ELR (cell line): Measurements from ENCODE around the gene CHD2.
A peak's percentile ranks its signal among the peaks of the same experiment; 100 is the strongest.
"Not testable (repeated sequence)": the region's sequence is repeated elsewhere in the genome, so short reads cannot be mapped to it uniquely, and the experiment has no call there.

ENCODE experiments used
- DNase-seq: peaks from one replicate; pipeline ENCODE4 v3.0.0-alpha.2; 2015; ENCODE audit warnings: low read depth

Gene CHD2

DNA sequence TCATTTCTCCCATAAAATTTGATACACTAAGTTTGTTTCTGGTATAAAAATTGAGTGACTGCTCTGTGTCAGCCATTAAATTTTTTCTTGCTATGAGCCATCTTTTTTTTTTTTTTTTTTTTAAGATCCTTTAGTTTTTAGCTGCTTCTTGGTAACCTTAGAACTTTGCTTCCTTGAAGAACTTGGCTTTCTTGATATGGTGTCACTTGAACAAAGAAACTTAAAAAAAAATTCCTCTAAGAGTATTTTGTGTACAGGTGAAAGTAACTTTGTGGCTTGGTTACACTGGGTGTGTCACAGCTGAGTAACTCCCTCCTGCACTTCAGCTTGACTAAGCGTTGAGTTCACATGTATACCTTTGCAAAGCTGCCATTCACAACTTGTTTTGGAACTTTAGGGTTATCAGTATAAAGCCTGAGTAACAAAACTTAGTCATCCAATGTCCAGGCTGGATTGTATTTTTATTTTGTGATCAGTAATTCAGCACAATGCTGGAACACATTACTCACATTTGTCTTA, 6.5 kb downstream of the CHD2 start:
- peak; percentile 86 for DNase-seq

DNA sequence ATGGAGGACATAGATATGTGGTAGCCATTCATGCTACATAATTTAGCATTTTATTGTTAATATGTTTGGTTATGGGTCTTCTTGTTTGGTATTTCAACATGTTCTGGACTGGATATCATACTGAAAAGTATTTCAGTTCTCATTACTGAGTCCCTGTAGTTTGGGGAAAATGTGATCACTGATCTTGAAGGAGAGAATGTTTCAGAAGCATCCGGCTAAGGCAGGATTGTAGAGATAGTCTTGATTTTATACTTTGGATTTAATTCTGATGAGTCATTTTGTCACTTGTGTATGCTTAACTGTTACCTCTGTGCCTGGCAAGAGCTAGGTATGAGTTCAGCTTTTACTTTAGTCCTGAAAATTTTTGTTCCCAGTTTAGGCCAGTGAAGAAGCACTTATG, 7.1 kb downstream of the CHD2 start:
- DNase-seq = peak; percentile 51

DNA sequence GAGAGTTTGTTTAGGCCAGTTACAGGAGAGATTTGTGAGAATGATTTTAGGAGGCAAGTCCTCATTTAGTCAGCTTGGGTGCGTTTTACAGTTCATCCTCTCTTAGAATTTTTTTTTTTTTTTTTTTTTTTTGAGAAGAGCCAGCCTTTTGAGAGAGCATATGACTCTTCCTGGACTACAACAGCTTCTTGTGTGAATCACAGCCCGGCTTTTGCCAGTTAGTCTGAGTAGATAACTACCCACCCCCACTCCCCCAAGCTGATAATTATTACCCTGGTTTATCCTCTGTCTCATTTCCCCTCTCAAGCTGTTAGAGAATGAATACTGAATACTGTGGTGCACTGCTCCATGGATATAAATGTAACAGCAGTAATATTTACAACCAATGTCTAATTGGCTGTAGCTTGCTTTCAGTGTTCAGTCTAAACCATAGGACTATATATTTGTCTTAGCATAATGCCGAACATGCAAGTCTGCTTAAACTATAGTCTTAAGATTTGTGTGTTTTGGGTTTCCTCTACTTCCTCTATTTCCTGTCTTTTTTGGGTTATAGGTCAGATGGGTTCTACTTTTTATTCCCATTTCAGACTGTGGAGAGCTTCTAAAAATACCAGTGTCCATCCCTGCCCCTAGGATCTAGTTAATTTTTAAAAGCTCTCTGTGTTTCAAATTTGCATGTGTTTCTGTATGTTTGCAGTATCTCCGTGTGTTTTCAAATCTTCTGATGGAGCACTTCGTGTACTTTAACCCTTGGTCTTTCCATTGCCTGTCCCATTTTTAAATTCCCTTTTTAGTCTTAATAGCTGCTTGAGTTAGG, 8.0 kb downstream of the CHD2 start:
- peak; percentile 93 for DNase-seq

DNA sequence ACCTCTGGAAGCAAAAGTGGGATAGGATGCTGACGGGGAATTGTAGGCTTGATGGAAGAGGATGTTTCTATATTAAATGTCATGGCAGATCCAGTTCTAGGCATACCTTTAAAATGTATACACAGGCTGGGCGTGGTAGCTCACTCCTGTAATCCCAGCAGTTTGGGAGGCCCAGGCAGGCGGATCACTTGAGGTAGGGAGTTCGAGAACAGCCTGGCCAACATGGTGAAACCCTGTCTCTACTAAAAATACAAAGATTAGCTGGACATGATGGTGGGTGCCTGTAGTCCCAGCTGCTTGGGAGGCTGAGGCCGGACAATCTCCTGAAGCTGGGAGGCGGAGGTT, 8.6 kb downstream of the CHD2 start:
- DNase-seq = no peak

DNA sequence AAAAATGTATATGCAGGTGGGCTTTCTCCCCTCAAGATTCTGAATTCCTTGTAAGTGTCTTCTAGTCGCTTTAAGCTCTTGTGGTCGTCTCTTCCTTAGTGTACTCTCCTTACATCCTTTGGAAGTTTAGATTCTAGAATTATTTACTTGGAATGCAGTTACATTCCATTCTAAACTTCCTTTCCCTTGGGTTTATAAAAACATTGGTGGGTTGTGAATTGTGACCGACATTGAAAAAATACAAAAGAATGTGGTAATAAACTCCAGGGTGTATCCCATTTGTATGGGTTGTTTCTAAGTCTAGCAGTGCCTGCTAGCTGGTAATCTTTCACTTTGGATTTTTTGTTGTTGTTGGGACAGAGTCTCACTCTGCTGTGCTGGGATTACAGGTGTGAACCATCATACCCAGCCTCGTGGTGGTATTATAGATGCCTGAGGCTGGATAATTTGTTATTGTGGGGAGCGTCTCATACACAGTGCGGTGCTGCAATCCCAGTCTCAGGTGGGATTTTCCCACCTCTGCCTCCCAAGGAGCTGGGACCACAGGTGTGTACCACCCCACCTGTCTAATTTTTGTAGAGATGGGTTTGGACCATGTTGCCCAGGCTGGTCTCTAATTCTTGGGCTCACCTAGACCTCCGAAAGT, 9.1 kb downstream of the CHD2 start:
- peak; percentile 37 for DNase-seq

DNA sequence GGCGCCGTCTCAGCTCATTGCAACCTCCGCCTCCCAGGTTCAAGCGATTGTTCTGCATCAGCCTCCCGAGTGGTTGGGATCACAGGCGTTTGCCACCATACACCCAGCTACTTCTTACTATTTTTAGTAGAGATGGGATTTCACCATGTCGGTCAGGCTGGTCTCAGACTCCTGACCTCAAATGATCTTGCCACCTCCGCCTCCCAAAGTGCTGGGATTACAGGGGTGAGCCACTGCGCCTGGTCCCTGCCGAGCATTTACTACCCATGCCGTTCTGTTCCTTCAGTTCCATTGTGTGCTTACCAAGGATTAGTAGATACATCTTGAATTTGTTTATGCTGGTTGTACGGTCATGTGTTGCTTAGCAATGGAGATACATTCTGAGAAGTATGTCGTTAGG, 10.3 kb downstream of the CHD2 start:
- no peak for DNase-seq

DNA sequence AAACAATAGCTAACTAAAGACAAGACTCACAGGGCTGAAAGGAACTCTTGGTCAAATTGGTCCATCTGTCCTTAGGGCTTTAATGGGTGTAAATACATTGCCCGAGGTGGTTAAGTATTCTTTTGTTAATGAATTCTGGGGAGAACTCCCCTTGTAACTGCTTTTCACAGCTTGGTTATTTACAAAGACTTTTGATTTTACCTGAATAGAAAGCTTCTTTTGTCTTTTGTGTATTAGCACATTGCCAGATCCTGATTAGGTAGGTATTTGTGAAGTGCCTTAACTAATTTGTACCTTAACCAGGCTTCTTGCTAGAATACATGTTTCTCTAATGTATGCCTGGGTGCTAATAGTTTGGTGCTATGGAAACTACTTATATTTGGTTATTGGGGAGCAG, 14.0 kb downstream of the CHD2 start:
- DNase-seq = no peak

DNA sequence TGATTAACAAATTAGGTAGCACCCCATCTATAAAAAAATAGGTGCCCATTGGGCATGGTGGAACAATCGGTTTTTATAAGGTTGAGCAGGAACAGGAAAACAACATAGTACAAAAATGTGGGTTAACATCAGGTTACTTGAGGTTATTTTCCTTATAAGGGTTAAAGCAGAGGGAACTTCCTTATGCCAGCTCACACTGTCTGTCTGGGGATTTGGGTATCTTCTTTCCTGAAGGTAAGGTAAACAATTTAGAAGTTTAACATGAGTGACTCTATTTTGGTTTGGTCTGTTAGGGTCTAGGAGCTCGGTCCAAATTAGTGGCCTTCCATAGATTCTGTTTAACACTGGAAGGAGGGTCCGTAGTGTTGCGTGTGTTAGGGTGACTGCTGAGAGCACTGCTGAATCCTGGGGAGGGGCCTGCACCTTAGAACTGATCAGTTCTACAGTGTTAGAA, 14.7 kb downstream of the CHD2 start:
- DNase-seq = no peak

DNA sequence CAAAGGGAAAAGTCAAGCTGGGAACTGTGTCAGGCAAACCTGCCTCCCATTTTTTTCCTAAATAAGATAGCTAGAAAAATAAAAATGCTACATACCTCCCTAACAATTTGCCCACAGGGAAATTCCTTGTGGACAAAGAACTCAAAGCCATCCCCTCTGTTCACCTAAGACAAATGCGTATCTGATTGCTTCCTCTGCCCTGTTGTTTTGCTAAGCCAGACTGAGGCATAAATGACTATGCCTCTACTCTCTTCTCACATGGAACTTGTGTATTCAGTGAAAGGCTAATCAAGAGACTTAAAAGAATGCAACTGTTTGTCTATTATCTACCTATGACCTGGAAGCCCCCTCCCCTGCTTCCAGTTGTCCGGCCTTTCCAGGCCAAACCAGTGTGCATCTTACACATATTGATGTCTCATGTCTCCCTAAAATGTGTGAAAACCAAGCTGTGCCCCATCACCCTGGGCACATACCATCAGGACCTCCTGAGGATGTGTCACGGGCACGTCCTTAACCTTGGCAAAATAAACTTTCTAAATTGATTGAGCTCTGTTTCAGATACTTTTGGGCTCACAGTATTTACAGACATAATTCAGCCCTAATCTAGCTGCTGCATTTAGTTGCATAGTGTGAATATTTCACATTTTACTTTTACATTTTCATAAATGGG, 15.8 kb downstream of the CHD2 start:
- no peak for DNase-seq

DNA sequence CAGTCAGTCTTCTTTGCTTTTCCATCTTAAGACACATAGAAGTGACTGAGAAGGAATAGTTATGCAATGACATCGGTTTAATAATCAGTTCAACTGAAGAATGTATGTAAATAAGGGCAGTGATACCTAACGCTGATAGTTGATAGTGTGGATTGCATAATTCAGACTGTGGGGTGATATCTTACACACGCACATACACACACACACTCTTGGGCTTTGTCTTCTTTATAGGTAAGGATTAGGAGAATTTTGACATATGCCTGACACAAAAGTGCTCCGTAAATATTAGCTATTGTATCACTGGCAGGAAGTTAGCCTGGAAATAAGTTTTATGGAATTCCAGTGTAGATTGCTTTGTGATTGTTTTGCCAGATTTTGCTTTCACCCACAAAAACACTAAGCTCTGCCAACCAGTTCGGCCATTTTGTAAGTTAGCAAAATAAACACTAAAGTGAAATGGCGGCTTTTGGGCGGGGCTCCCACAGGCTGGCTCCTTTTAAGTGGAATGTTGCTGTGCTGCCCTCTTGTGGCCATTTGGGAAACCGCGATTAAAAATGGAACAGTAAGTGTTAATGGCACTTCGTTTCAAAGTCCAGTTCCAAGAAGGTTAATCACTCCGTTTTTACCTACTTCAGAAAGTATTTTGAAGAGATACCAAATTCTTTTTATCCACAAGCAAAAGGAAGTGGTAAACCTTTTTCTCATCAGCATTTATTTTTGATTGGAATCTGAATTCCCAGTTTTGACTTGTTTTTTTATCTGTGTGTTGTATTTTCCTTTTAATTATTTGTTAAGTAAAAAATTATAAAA, 17.7 kb downstream of the CHD2 start:
- peak; percentile 94 for DNase-seq

DNA sequence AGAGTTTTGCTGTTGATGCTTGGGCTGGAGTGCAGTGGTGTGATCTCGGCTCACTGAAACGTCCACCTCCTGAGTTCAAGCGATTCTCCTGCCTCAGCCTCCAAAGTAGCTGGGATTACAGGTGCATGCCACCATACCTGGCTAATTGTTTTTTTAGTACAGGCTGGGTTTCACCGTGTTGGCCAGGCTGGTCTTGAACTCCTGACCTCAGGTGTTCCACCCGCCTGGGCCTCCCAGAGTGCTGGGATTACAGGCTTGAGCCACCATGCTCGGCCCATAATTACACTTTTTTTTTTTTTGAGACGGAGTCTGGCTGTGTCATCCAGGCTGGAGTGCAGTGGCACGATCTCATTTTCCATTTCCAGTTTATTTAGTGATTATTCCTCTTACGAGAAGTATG, 18.8 kb downstream of the CHD2 start:
- not testable (repeated sequence) for DNase-seq

DNA sequence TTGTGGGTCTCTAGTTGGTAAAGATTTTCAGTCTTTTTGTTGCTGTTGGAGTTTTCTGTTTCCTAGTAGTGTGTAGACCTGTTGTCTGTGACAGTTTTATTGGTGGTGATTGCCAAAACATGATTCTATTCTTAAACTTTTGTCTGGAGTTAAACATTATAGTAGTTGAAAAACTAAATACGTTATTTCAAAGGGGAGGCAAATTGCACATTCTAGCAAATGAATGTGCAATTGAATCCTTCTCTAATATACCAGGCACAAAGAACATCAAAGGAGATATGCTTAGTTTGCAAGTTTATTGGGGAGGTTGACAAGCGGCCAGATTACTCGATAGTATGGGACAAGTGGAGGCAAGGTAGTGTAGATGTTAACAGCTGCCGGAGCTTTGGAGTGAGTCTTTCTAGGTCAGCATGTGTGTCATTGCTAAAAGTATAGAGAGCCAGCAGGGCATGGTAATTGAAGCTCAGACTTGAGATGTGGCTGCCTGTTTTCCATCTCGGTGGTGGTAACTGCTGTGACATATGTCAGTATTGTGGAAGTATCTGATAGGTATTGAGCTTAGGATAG, 20.6 kb downstream of the CHD2 start:
- no peak for DNase-seq

DNA sequence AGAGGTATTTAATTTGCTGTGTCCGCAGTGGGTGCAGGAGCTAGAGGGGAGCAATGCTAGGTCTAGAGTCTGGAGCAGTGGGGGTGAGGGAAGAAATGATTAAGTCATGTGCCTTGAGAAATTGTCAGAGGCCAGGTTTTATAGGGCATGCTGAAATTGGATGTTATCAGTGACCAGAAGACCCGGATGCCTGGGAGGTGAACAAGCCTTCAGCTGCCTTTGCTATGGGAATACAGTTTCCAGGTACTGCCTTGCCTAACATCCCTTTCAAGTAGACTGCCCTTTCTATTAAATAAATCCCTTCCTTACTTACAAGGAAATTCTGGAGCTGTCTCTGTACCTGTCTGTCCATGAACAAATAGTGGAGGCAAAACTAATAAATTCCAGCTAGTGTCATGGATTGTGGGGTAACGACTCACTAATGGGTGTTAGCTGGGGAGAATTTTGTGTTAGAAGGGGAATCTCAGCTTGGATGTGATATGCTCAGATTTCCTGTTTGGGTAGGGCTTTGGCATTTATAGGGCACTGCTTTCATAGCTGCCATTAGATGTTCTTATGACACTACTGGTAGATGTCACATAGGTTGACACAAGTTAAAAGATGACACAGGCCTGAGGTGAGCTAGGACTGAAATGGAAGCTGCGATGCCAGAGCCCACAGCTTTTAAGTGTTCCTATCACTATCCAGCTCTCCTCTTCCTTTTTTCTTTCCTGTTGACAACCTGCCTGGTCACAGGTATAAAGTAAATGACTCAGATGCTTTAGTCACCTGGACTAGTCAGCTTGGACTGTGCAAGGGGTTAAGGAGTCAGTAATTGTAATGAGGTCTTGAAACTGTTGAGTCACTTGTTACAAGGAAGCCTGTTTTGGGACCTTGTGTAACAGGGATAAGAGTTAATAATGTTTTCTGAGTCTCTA, 21.3 kb downstream of the CHD2 start:
- peak; percentile 83 for DNase-seq

DNA sequence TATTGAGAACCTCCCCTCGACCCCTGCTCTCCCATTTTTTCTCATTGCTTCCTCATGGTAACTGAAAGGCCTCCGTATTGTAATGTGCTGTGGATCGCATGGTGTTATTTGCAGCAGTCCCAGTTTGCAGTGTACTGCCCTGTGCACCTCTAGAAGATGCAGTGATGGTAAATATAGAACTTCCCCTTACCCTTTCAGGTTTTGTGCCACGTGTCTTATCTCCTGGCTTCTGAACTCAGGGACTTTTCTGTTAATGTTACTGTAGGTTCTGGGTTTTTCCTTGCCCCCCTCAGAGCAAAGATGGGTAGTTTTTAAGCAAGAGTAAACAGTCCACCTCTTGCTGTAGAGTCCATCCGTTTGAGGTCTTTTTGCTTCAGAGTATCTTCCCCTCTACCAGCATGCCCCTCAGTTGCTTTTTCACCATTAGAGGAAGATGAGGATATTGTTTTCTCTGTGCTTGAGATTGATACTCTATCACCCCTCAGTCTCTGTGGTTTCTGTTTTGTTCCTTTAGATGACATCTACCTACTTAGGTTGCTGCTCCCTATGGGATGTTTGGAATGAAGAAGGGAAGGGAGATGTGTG, 22.4 kb downstream of the CHD2 start:
- DNase-seq = no peak

DNA sequence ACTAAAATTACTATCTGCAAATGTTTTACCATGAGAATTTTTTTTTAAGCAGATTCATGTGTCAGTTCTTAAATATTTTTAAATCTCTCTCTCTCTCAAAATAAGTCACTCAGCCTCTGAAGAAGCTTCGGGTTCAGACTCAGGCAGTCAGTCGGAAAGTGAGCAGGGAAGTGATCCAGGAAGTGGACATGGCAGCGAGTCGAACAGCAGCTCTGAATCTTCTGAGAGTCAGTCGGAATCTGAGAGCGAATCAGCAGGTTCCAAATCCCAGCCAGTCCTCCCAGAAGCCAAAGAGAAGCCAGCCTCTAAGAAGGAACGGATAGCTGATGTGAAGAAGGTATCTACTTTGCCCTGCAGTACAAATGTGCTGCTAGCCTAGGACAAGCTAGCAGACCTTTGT, 24.1 kb downstream of the CHD2 start:
- no peak for DNase-seq

DNA sequence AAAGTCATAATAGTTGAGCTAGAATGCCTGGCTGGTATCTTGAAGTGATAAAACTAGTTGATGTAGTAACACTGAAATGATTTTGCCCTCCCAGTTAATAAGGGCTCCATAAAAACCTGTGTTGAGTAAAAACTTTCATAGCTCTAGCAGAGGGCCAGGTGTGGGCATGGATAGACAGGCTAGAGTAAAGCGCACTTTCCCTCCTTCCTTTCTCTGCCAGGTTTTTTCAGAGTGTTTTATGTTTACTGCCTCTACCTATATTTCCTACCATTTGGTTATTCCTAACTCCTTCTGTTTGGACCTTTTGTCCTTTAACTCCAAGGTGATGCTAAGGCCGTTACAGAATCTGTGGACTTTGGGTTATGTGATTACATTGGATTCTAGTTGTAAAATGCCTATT, 25.3 kb downstream of the CHD2 start:
- no peak for DNase-seq

DNA sequence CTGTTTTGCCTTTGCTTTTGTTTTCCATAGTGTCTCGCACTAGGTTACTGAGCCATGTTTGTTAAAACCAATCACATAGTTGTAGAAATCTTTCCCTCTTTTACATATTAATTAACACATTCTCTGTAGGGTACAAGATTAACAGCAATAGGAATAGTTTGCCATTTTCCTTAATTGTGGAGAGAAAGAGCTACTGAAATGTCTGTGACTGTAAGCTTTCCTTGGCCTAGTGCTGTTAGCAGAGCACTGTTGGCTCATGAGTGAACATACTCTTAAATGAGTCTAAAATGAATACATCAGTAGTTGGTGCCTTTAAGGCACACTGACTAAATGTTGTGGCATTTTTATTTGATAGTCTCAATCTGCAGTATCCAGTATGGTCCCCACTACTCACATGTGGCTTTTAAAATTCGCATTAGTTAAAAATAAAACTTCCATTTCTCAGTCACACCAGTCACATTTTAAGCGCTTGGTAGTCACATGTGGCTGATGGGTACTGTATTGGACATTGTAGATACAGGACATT, 28.2 kb downstream of the CHD2 start:
- DNase-seq = peak; percentile 28

DNA sequence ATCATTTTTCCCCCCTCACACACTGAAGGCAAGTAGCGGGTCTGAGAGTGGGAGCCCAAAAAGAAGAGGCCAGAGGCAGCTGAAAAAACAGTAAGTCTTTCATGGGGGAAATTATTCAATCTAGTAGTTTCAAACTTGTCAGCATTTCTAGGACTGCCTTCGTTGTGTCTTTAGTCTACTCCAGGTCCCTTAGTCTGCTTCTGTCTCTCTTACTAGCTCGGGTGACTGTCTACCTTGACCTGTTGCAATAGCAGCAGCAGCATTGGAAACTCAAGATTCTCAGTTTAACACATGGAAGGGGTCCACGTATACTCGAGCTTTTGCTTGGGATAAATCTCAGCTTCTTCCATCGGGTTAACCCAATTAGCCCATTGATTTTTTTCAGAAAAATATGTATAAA, 28.9 kb downstream of the CHD2 start:
- no peak for DNase-seq

DNA sequence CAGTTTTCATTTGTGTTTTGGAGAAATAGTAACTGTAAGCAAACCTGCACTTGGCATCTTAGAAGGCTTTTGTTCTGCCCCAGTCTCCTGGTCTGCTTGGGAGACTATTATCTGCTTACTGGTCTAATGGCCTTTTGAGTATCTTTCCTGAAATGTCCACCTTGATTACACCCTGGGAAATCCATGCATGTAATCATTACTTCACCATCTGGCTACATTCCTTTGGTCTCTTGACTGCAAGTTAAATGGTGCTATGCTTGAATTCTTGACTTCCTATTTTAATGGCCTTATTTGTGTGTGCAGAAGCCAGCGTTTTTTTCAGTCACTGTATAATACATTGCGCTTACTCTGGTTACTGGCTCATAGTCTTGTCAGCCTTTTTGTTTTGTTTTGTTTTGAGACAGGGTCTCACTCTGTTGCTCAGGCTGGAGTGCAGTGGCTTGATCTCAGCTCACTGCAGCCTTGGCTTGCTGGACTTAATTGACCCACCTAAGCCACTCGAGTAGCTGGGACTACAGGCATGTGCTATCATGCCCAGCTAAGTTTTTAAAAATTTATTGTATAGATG, 30.0 kb downstream of the CHD2 start:
- DNase-seq = no peak

DNA sequence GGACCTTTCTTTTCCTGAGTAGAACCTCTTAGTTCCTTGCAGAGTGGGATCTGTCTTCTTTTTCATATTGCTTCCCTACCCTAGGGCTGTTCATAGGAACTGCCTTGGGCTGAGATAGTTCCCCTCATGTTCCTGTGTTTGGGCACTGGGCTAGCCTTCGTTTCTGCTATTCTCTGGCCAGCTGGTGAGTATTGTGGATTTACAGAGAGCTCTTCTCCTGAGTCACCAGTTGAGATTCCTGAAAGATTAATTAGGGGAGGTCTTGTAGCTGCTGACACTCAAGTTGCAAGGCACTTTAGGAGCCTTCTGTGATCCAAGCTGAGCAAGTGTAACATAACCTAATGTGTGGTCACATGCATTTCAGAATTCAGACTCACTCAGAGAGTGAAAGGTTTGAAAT, 30.7 kb downstream of the CHD2 start:
- DNase-seq = peak; percentile 78
